Neural cell (in vitro differentiated cells): ENCODE measurements around the gene GALNT2.

ENCODE experiments used
- EZH2 ChIP-seq: fragments of 200-600, 300-800 bp; shearing (Covaris generic), sonication (generic); IDR thresholded peaks from 2 replicates; pipeline ENCODE4 v1.6.1; 2014; ENCODE audit warnings: antibody characterized with exemption, low read length, borderline replicate concordance, mild to moderate bottlenecking; ENCODE audit not compliant: insufficient read depth, poor library complexity, severe bottlenecking
- POLR2AphosphoS5 ChIP-seq: IDR thresholded peaks from 2 replicates; pipeline ENCODE4 v1.6.1; 2012

DNA sequence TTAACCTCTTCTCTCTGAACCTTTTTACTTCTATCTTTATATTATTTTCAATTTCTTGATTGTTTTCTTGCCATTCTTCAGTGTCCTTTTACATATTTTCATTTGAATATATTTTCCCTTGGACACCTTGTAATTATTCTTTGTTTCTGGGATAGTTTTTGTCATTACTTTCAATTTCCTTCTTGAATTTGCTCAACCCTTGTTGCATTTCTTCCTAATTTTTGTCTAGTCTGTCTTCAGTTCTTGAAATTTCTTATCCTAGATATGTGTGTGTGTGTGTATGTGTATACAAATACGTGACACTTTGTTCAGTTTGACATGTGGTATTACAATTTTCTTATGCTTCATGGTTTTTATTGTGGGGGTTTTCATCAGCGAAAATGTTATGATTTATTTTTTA lies 1.9 kb upstream of the GALNT2 start:
- TF ChIP-seq EZH2 (no peak), POLR2AphosphoS5 (no peak)
